Middle frontal gyrus (tissue), 1 donor: Measurements from ENCODE around the gene RNF167.

Experiments used
- DNase-seq: peaks from one replicate; pipeline ENCODE4 v3.0.0-alpha.2; 2015; ENCODE audit warnings: low spot score; ENCODE audit errors: extremely low spot score

The RNF167 gene

GRCh38 chr17:4938688-4939545, 1.2 kb upstream of the RNF167 start:
- no peak for DNase-seq

- no peak for DNase-seq
Measured at GRCh38 chr17:4939546-4939795, 597 bp upstream of the RNF167 start.

- no peak for DNase-seq
Measured at GRCh38 chr17:4940555-4941318, 669 bp downstream of the RNF167 start.

GRCh38 chr17:4941319-4941610, 1.2 kb downstream of the RNF167 start:
- no peak for DNase-seq

- DNase-seq: no peak
Measured at GRCh38 chr17:4942760-4943508, 2.9 kb downstream of the RNF167 start.

GRCh38 chr17:4944163-4944553, 4.1 kb downstream of the RNF167 start:
- DNase-seq: no peak

- no peak for DNase-seq
Measured at GRCh38 chr17:4944554-4945175, 4.6 kb downstream of the RNF167 start.

- no peak for DNase-seq
Measured at GRCh38 chr17:4945176-4945943, 5.3 kb downstream of the RNF167 start.

- DNase-seq: no peak
Measured at GRCh38 chr17:4945944-4946280, 5.8 kb downstream of the RNF167 start.

GRCh38 chr17:4946312-4946976, 6.4 kb downstream of the RNF167 start:
- no peak for DNase-seq

GRCh38 chr17:4947010-4947410, 6.9 kb downstream of the RNF167 start:
- no peak for DNase-seq

- no peak for DNase-seq
Measured at GRCh38 chr17:4947411-4948165, 7.5 kb downstream of the RNF167 start.

GRCh38 chr17:4948166-4948930, 8.3 kb downstream of the RNF167 start, which contains the start of gene PFN1:
Gene PFN1, minus strand, starts transcription at chr17:4948530. Its CDS starts 136 bp downstream, at chr17:4948394.
- peak; percentile 58 for DNase-seq

GRCh38 chr17:4948931-4949320, 8.9 kb downstream of the RNF167 start:
- DNase-seq: no peak

GRCh38 chr17:4949321-4950074, 9.4 kb downstream of the RNF167 start:
- no peak for DNase-seq

- DNase-seq: no peak
Measured at GRCh38 chr17:4950075-4950745, 10.1 kb downstream of the RNF167 start.

- DNase-seq: no peak
Measured at GRCh38 chr17:4950746-4951204, 10.7 kb downstream of the RNF167 start, which contains the start of gene ENO3. Gene ENO3, plus strand, starts transcription at chr17:4951119. Its CDS starts 711 bp downstream, at chr17:4951830.

GRCh38 chr17:4951486-4951885, 11.4 kb downstream of the RNF167 start:
- DNase-seq: no peak
